ENCODE measurements around the gene NUP98. TPM values are rescaled to one million over a fixed set of nuclear protein-coding genes. Genes with fewer than 3 reads are reported as not detected.

Gene NUP98
- total and polyA plus RNA-seq, 2 donors (not counting 3 experiments of a cell fraction or from before 2014, with no cell fraction given), result 92.7 to 169 TPM

DNA sequence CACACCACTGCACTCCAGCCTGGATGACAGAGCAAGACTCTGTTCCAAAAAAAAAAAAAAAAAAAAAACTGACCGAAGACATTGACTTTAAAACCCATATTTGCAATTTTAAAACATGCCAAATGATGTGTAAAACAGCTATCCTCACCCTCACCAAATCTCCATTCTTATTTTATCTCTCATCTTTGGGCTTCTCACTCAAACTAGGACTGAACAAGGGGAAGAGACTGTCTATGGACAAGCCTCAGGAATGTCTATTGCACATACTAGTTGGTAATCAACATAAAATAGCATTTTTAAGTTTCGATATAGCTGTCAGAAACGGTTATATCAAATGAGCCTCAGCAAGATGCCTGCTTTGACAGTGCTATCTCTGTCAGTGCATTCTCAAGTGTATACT, 118.3 kb downstream of the NUP98 start:
- POLR2A ChIA-PET, result no interaction called here
- CTCF ChIA-PET, result no interaction called here
- TF ChIP-seq MYC (IDR thresholded peaks at IDR 0.05; ENCODE audit: low read depth, low read length) (no peak), EZH2 (IDR thresholded peaks at IDR 0.05; ENCODE audit: borderline replicate concordance, low read depth, low read length, severe bottlenecking) (no peak), POLR2AphosphoS5 (IDR thresholded peaks at IDR 0.05; ENCODE audit: insufficient read depth, low read depth, low read length) (no peak), POLR2A (IDR thresholded peaks at IDR 0.05; ENCODE audit: low read depth, low read length) (no peak), JUN (IDR thresholded peaks at IDR 0.05; ENCODE audit: borderline replicate concordance, insufficient read depth, insufficient read length, low read depth) (no peak), FOS (IDR thresholded peaks at IDR 0.05; ENCODE audit: borderline replicate concordance, insufficient read depth, low read length) (no peak), GATA2 (IDR thresholded peaks at IDR 0.05; ENCODE audit: insufficient read depth, insufficient read length, low read depth, low read length) (no peak)
- TF ChIP-seq, protein P1, sequence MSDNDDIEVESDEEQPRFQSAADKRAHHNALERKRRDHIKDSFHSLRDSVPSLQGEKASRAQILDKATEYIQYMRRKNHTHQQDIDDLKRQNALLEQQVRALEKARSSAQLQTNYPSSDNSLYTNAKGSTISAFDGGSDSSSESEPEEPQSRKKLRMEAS (IDR thresholded peaks at IDR 0.05; ENCODE audit: insufficient read depth, insufficient read length), result no peak
- TF ChIP-seq, protein P2, sequence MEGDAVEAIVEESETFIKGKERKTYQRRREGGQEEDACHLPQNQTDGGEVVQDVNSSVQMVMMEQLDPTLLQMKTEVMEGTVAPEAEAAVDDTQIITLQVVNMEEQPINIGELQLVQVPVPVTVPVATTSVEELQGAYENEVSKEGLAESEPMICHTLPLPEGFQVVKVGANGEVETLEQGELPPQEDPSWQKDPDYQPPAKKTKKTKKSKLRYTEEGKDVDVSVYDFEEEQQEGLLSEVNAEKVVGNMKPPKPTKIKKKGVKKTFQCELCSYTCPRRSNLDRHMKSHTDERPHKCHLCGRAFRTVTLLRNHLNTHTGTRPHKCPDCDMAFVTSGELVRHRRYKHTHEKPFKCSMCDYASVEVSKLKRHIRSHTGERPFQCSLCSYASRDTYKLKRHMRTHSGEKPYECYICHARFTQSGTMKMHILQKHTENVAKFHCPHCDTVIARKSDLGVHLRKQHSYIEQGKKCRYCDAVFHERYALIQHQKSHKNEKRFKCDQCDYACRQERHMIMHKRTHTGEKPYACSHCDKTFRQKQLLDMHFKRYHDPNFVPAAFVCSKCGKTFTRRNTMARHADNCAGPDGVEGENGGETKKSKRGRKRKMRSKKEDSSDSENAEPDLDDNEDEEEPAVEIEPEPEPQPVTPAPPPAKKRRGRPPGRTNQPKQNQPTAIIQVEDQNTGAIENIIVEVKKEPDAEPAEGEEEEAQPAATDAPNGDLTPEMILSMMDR (IDR thresholded peaks at IDR 0.05; ENCODE audit: extremely low read depth in 1 of 2, insufficient read depth in 1 of 2, low read depth in 1 of 2, low read length in 2 of 2), result no peak
- H3K36me3 ChIP-seq (ENCODE audit: control insufficient read depth in 2 of 2, extremely low read depth in 1 of 2, insufficient read depth in 2 of 2, low read length in 2 of 2), result peaks cover 32 to 45% of the 10 kb centered on the region in 2 experiments
- H3K9me1 ChIP-seq (replicated peaks; ENCODE audit: control insufficient read depth, extremely low read depth, insufficient read depth, low read length), result no peaks in the 10 kb centered on the region
- no peak overlapping the region for H2AFZ ChIP-seq (ENCODE audit: low read depth, low read length)
- dilution Hi-C loops (cut with MboI; ENCODE audit: extremely low pct_ligation_motif_present, low sequenced_read_pairs) (no loop called here), intact Hi-C loops (cut with micrococcal nuclease) (no loop called here)
- no peaks in the 10 kb centered on the region for H3K9me3 ChIP-seq (replicated peaks; ENCODE audit: control insufficient read depth, insufficient read depth, low read length)
- H3K4me3 ChIP-seq (replicated peaks in 1 of 3; ENCODE audit: insufficient read depth in 1 of 3, low read depth in 1 of 3, low read length in 3 of 3), result no peak overlapping the region
- no peak for DNase-seq (ENCODE audit: low read depth, low spot score)
- H4K20me1 ChIP-seq (replicated peaks; ENCODE audit: control insufficient read depth, extremely low read depth, insufficient read depth, low read length), result no peaks in the 10 kb centered on the region
- H3K4me2 ChIP-seq (ENCODE audit: insufficient read depth, low read length), result no peak overlapping the region
- no peaks in the 10 kb centered on the region for H3K4me1 ChIP-seq (ENCODE audit: control insufficient read depth, extremely low read depth, insufficient read depth, low read length)
- no peak for FAIRE-seq
- H3K79me2 ChIP-seq (ENCODE audit: control insufficient read depth, insufficient read depth, low read length), result no peaks in the 10 kb centered on the region
- no peak overlapping the region for H3K9ac ChIP-seq (replicated peaks; ENCODE audit: extremely low read depth, insufficient read depth, low read length)
- H3K27me3 ChIP-seq (ENCODE audit: control insufficient read depth in 2 of 2, insufficient read depth in 2 of 2, low read length in 2 of 2), result no peaks in the 10 kb centered on the region
- H3K27ac ChIP-seq (ENCODE audit: insufficient read depth, low read depth, low read length), result no peak overlapping the region
- BruUV-seq (replicated peaks), result no TSS peak

Measured in endothelial cell of umbilical vein (primary cell).